ENCODE results near the gene NXF1.

- no peak for TF ChIP-seq FOXK2 (IDR thresholded peaks at IDR 0.05)
- no peak for TF ChIP-seq SUZ12 (IDR thresholded peaks at IDR 0.05)
Observed at GRCh38 chr11:62770778-62771143, 34.5 kb downstream of the NXF1 start.

Data from HEK293T (cell line).